HG03103 (cell line): Measurements from ENCODE around the gene MIB1.
A peak's percentile ranks its signal among the peaks of the same experiment; 100 is the strongest.
"Not testable (repeated sequence)": the region's sequence is repeated elsewhere in the genome, so short reads cannot be mapped to it uniquely, and the experiment has no call there.

ENCODE experiments used
- ATAC-seq: cut with Tn5 transposase; IDR thresholded peaks from one replicate; pipeline ENCODE4 v1.9.1; 2021; ENCODE audit warnings: low read depth; ENCODE audit not compliant: unreplicated experiment

Gene MIB1

GRCh38 chr18:21740538-21741311 is at the start of gene MIB1:
MIB1 (plus strand) TSS chr18:21740792; CDS start chr18:21741584, 792 bp downstream.
- ATAC-seq, result peak; percentile 96

- ATAC-seq, result no peak
Measured at GRCh38 chr18:21693322-21693721, 47.3 kb upstream of the MIB1 start.

- no peak for ATAC-seq
Measured at GRCh38 chr18:21700528-21701075, 40.0 kb upstream of the MIB1 start.

- no peak for ATAC-seq
Measured at GRCh38 chr18:21701621-21702020, 39.0 kb upstream of the MIB1 start.

GRCh38 chr18:21702602-21703001 is 38.0 kb upstream of the MIB1 start:
- ATAC-seq, result no peak

GRCh38 chr18:21703241-21703820 is 37.3 kb upstream of the MIB1 start:
- ATAC-seq, result no peak

- ATAC-seq, result peak; percentile 89
Measured at GRCh38 chr18:21704603-21705364, 35.8 kb upstream of the MIB1 start, which contains the start of gene ABHD3. ABHD3 (minus strand) TSS chr18:21704774; CDS start chr18:21704665, 109 bp downstream.

GRCh38 chr18:21706386-21706865 is 34.2 kb upstream of the MIB1 start:
- no peak for ATAC-seq

- ATAC-seq, result not testable (repeated sequence)
Measured at GRCh38 chr18:21707130-21707529, 33.5 kb upstream of the MIB1 start.

- ATAC-seq, result no peak
Measured at GRCh38 chr18:21714474-21714873, 26.1 kb upstream of the MIB1 start.

GRCh38 chr18:21722687-21723086 is 17.9 kb upstream of the MIB1 start:
- no peak for ATAC-seq

GRCh38 chr18:21725201-21725600 is 15.4 kb upstream of the MIB1 start:
- ATAC-seq, result no peak

- no peak for ATAC-seq
Measured at GRCh38 chr18:21727702-21728101, 12.9 kb upstream of the MIB1 start.

- ATAC-seq, result no peak
Measured at GRCh38 chr18:21733011-21733410, 7.6 kb upstream of the MIB1 start.

GRCh38 chr18:21735452-21736015 is 5.1 kb upstream of the MIB1 start:
- ATAC-seq, result no peak

- not testable (repeated sequence) for ATAC-seq
Measured at GRCh38 chr18:21736926-21737325, 3.7 kb upstream of the MIB1 start.

- ATAC-seq, result peak; percentile 17
Measured at GRCh38 chr18:21739604-21740537, 721 bp upstream of the MIB1 start.

- no peak for ATAC-seq
Measured at GRCh38 chr18:21741312-21741561, 645 bp downstream of the MIB1 start.

- peak; percentile 13 for ATAC-seq
Measured at GRCh38 chr18:21741562-21742314, 1.1 kb downstream of the MIB1 start.
